Measurements from ENCODE around the gene CHST11.
A peak's percentile ranks its signal among the peaks of the same experiment; 100 is the strongest.

The CHST11 gene

GRCh38 chr12:104579718-104580495 lies 123.2 kb downstream of the CHST11 start:
- in situ Hi-C loops (cut with HindIII; ENCODE audit: low pct_ligation_motif_present, low pct_unique_long_range_greater_than_20kb, low sequenced_read_pairs), result no loop called here
- no peak for DNase-seq

- in situ Hi-C loops (cut with HindIII; ENCODE audit: low pct_ligation_motif_present, low pct_unique_long_range_greater_than_20kb, low sequenced_read_pairs), result no loop called here
- no peak for DNase-seq
These were observed 124.3 kb downstream of the CHST11 start for GRCh38 chr12:104581005-104581570.

- in situ Hi-C loops (cut with HindIII; ENCODE audit: low pct_ligation_motif_present, low pct_unique_long_range_greater_than_20kb, low sequenced_read_pairs), result no loop called here
- DNase-seq, result no peak
These were observed 126.0 kb downstream of the CHST11 start for GRCh38 chr12:104582739-104583138.

GRCh38 chr12:104583301-104583700 lies 126.6 kb downstream of the CHST11 start:
- in situ Hi-C loops (cut with HindIII; ENCODE audit: low pct_ligation_motif_present, low pct_unique_long_range_greater_than_20kb, low sequenced_read_pairs), result no loop called here
- no peak for DNase-seq

GRCh38 chr12:104585448-104586055 lies 128.8 kb downstream of the CHST11 start:
- in situ Hi-C loops (cut with HindIII; ENCODE audit: low pct_ligation_motif_present, low pct_unique_long_range_greater_than_20kb, low sequenced_read_pairs), result no loop called here
- no peak for DNase-seq

- in situ Hi-C loops (cut with HindIII; ENCODE audit: low pct_ligation_motif_present, low pct_unique_long_range_greater_than_20kb, low sequenced_read_pairs), result no loop called here
- DNase-seq, result no peak
These were observed 129.7 kb downstream of the CHST11 start for GRCh38 chr12:104586351-104586919.

GRCh38 chr12:104588047-104588920 lies 131.5 kb downstream of the CHST11 start:
- in situ Hi-C loops (cut with HindIII; ENCODE audit: low pct_ligation_motif_present, low pct_unique_long_range_greater_than_20kb, low sequenced_read_pairs), result no loop called here
- peak; percentile 85 for DNase-seq

- in situ Hi-C loops (cut with HindIII; ENCODE audit: low pct_ligation_motif_present, low pct_unique_long_range_greater_than_20kb, low sequenced_read_pairs), result no loop called here
- no peak for DNase-seq
These were observed 132.3 kb downstream of the CHST11 start for GRCh38 chr12:104588921-104589590.

- in situ Hi-C loops (cut with HindIII; ENCODE audit: low pct_ligation_motif_present, low pct_unique_long_range_greater_than_20kb, low sequenced_read_pairs), result no loop called here
- DNase-seq, result no peak
These were observed 133.3 kb downstream of the CHST11 start for GRCh38 chr12:104590022-104590421.

GRCh38 chr12:104591257-104591885 lies 134.6 kb downstream of the CHST11 start:
- in situ Hi-C loops (cut with HindIII; ENCODE audit: low pct_ligation_motif_present, low pct_unique_long_range_greater_than_20kb, low sequenced_read_pairs), result no loop called here
- DNase-seq, result no peak

GRCh38 chr12:104593482-104593881 lies 136.7 kb downstream of the CHST11 start:
- no peak for DNase-seq
- in situ Hi-C loops (cut with HindIII; ENCODE audit: low pct_ligation_motif_present, low pct_unique_long_range_greater_than_20kb, low sequenced_read_pairs), result no loop called here

- DNase-seq, result no peak
- in situ Hi-C loops (cut with HindIII; ENCODE audit: low pct_ligation_motif_present, low pct_unique_long_range_greater_than_20kb, low sequenced_read_pairs), result no loop called here
These were observed 139.5 kb downstream of the CHST11 start for GRCh38 chr12:104596134-104596799.

GRCh38 chr12:104596898-104597843 lies 140.4 kb downstream of the CHST11 start:
- no peak for DNase-seq
- in situ Hi-C loops (cut with HindIII; ENCODE audit: low pct_ligation_motif_present, low pct_unique_long_range_greater_than_20kb, low sequenced_read_pairs), result no loop called here

- no peak for DNase-seq
These were observed 141.9 kb downstream of the CHST11 start for GRCh38 chr12:104598342-104599271.

More at GRCh38 chr12:104598342-104599271, 141.9 kb downstream of the CHST11 start:
- in situ Hi-C loops (cut with HindIII; ENCODE audit: low pct_ligation_motif_present, low pct_unique_long_range_greater_than_20kb, low sequenced_read_pairs), result no loop called here

Data from ACHN (cell line).